HG02642 (cell line): Measurements from ENCODE around the gene HSP90B1.

Experiments
- ATAC-seq: cut with Tn5 transposase; IDR thresholded peaks from one replicate; pipeline ENCODE4 v1.9.1; 2021; ENCODE audit warnings: mild to moderate bottlenecking; ENCODE audit not compliant: unreplicated experiment, poor library complexity

The HSP90B1 gene

DNA sequence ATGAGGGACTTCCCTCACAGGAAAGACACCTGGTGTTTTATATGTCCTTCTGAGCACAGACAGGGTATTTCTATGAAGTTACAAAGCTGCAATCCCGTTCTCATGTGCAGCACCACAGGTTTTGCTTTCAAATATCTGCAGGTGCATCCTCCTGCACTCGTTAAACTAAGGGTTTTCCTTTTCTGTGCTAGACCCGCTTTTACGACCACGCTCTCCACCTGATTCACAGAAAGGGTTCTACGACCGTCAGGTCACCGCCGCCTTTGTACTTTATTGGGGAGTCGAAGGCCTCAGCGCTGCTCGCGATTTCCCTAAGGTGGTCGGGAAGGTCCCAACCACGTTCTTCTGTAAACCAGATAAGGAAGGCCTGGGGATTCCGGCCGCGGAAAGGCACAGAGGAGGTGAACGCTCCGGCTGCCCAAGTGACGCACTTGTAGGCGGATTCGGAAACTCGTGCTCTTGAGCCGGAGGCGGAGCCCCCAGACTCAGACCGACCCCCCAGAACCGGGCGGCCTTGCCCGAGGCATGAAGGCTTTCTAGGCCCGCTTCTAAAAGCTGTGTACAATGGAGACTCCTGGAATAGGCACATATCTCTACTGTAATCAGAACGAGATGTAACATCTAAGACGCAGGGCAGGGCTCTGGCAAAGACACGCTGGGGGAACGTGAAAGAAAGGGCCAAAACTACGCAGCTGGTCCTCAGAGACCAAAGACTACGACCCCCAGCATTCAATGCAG, 995 bp upstream of the HSP90B1 start:
- peak; percentile 22 for ATAC-seq

DNA sequence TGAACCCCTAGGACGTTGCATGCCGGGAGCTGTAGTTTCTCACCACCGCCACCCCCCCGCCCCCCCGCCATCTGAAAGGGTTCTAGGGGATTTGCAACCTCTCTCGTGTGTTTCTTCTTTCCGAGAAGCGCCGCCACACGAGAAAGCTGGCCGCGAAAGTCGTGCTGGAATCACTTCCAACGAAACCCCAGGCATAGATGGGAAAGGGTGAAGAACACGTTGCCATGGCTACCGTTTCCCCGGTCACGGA, 501 bp upstream of the HSP90B1 start:
- ATAC-seq = no peak

DNA sequence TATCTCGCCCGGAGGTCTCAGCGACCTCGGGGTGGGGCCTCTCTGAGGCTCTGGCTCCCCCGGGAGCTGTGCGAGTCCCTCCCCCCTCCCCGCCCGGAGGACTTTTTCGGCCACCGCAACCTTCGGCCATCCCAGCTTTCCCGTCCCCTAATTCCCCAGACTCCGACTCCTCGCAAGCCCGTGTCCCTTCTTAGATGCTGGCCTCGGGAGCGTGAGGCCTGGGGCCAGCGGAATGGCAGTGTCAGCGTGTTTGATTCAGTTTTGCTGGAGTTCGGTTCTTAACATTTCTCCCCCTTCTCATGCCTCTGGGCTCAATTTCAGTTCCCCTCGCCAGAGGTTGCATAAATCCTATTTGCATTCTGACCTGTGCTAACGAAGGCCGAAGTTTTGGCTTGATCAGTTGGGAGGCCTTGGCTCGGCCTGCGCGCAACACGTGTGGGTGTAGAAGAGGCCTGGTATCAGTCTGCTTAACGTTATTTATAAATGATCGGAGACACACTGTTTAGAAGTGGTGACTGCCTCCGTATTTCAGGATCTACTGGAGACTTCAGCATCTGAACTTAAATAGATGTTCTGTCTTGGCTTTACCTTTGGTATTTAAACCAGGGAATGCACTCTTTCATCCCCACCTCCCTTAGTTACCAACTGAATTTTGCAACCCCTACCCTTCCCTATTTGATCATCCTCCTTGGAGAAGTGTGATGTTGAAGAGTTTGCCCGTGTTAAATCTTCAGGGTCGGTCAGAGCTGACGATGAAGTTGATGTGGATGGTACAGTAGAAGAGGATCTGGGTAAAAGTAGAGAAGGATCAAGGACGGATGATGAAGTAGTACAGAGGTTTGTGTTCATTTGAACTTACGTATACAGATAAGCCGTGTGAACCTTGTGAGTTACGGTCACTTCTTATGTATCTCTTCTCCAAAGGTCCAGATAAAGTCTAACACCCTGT, 851 bp downstream of the HSP90B1 start:
- ATAC-seq = peak; percentile 2

DNA sequence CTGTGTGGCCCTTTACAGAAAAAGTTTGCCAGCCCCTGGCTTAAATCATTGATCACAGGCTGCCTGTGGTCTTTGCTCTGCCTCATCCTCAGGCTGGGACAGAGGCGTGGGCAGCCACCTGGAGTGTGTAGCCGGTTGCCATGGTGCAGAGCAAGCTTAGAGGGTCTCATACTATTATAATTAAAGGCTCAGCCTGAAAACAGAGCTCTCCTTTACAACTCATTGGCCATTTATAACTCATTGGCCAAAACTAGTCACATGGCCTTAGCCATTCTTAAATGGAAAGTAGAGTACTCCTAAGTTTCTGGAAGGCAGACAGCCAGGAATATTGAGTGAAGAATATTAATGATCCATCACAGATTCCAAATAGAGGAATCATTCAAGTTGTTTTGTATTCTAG, 3.0 kb downstream of the HSP90B1 start:
- ATAC-seq = no peak

DNA sequence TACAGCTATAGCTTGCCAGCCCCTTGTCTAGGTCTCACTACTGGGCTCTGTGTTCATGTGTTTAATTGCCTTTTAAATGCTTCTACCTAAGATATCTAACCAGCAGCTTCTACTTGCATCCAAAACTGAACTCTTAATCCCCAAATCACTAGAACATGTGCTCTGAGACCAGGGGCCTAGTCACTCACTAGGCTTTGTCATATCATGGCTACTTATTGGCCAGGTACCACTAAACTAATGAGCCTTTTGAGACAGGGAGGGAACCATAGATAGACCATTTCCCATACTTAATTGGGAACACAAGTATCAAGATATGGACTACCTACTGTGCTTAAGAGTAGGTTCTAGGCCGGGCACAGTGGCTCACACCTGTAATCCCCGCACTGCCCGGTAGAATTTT, 6.5 kb downstream of the HSP90B1 start:
- ATAC-seq = no peak

DNA sequence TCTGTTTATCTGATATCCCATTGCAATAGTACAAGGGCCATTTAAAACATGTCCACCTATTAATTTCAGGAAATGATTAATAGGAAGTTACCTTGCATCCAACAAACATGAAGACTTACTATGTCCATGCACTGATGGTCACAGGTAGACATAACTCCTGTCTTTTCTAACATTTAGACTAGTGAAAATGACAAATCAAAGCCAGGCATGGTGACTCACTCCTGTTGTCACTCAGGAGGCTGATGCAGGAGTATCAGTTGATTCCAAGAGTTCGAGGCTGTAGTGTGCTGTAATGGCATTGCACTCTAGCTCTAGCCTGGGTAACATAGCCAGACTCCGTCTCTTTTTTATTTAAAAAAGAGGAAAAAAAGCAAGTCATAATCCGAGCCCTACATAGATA, 14.8 kb downstream of the HSP90B1 start:
- no peak for ATAC-seq

DNA sequence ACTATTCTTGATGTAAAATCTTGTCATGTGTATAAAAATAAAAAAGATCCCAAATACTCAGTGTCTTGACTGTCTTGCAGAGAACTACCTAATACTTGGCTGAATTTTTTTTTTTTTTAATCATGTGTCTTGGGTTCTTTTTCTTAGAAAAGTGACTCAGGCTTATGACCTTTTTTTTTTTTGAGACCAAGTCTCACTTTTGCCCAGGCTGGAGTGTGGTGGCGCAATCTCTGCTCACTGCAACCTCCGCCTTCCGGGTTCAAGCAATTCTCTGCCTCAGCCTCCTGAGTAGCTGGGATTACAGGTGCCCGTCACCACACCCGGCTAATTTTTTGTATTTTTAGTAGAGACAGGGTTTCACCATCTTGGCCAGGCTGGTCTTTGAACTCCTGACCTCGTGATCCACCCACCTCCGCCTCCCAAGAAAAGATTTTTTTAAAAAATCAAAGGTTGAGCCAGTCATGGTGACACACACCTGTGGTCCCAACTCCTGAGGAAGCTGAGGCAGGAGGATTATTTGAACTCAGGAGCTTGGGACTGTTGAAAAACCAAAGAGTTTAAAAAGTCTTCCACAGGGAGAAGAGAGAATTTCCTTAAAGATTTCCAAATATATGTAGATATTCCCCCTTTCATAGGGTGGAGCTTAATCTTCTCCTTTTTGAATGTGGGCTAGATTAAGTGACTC, 17.8 kb downstream of the HSP90B1 start:
- ATAC-seq = no peak

DNA sequence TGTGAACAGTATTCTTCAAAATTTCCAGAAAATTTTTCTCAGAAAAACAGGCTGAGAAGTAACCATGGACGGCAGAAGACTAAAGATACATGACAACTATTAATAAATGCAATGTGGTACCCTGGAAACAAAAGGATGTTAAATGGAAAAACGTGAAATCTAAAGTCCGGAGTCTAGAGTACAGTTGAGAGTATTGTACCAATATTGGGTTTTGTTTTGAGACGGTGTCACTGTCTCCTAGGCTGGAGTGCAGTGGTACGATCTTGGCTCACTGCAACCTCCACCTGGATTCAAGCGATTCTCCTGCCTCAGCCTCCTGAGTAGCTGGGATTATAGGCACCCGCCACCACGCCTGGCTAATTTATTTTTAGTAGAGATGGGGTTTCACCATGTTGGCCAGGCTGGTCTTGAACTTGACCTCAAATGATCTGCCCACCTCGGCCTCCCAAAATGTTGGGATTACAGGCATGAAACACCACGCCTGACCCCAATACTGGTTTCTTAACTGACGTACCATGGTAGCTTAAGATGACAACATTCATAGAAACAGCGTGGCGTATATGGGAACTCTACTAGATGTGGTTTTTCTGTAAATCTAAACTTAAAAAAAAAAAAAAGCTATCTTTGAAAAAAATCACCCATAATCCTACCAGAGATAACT, 18.7 kb downstream of the HSP90B1 start:
- no peak for ATAC-seq

DNA sequence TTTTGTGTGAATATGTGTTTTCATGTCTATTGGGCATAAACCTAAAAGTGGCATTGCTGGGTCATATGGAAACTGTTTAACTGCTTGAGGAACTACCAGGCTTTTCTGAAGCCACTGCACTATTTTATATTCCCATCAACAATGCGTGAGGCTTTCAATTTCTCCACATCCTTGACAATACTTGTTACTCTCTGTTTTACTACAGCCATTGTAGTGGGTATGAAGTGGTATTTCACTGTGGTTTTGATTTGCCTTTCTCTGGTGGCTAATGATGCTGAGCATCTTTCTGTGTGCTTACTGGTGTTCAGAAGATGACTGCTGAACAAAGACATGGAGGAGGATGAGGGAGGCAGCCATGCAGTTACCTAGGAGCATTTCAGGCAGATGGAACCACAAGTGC, 22.3 kb downstream of the HSP90B1 start:
- ATAC-seq = no peak

DNA sequence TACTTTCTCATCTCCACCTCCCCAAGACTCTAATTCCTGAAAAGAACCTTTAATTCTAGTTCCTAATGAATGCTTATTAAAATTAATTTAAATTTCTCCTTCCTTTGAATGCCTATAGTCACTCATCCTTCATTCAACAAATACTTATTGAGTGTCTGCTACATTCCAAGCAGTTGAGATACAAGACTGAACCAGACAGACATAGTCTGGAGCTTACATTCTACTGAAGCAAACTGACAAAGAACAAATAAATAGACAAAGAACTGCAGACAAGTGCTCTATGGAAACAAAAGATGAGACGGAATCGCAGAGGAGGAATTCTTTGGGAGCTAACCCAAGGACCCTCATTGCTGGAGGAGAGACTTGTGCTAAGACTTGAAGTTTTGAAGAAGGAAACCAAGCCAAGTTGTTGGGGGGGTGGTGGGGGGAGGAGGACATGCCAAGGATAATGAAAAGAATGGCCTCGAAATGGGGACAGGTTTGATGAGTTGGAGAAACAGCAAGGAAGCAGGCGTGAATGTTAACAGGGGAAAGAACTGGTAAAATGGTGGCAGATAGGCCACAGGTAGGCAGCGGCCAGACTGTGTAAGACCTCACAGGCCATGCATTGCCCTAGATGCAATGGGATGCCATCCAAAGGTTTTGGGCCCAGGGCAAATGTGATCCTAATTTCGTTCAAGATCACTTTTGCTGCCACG, 25.8 kb downstream of the HSP90B1 start:
- no peak for ATAC-seq

DNA sequence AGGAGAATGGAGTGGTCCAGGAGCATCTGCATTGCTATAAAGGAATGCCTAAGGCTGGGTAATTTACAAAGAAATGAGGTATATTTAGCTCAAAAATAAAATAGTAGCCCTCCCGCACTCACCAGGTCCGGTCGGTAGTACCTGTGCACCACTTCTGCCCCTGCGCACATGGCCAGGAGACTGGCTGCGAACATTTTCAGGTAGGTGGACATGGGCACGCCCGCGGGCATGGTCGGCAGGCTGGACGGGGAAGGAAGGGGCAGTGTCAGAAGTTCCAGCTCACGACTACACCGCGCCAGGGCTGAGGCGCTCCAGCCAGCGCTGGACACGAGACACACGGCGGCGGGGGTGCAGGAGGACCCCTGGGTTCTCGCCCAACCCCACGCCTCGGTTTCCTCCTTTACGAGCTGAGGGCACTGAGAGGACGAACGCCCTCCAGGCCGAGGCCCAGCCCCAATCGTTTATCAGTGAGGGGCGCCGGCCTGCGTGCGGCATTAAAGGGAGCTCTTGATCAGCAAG, 26.4 kb downstream of the HSP90B1 start:
- peak; percentile 39 for ATAC-seq

DNA sequence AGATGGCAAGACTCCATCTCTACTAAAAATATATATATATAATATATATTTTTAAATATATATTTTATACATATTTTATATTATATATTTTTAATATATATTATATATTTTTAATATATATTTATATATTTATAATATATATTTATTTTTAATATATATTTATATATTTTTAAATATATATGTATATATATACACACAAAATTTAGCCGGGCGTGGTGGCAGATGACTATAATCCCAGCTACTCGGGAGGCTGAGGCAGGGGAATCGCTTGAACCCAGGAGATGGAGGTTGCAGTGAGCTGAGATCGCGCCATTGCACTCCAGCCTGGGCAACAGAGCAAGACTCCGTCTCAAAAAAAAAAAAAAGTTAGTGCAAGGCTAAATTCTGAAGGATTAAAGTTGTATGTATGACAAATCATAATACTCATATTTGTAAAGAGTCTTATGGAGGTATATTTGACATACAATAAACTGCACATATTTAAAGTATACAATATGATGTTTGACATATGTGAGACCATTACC, 27.7 kb downstream of the HSP90B1 start:
- ATAC-seq = no peak

DNA sequence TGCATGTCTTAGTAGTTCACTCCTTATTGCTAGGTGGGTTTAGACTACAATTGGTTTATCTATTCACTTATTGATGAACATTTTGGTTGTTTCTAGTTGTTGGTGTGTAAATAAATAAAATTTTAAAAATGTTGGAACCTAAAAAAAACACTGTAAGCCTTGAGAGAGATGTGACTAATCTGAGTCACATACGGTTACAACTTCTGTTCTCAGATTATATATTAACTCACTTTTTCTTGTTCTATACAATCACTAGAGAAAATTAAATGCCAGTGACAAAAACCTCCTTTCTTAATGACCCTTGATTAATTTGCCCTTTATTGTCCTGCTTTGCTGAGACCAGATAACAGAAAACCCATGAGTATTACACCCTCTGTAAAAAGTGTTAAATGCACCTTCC, 28.4 kb downstream of the HSP90B1 start:
- ATAC-seq = no peak

DNA sequence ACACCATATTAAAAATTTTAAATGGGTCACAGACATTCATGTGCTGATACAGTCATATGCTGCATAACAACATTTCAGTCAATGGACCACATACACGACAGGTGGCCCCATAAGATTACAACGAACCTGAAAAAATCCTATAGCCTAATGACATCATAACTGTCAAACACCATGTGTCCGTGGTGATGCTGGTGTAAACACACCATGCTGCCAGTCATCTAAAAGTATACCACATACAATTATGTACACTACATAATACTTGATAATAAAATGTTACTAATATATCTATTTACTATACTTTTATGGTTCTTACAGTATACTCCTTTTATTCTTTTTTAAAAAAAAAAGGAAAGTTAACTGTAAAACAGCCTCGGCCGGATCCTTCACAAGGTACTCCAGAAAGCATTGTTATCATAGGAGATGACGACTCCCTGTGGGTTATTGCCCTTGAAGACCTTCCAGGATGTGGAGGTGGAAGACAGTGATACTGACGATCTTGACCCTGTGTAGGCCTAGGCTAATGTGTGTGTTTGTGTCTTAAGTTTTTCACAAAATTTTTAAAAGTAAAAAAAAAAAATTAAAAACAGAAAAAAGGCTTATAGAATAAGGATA, 30.5 kb downstream of the HSP90B1 start:
- ATAC-seq = no peak

DNA sequence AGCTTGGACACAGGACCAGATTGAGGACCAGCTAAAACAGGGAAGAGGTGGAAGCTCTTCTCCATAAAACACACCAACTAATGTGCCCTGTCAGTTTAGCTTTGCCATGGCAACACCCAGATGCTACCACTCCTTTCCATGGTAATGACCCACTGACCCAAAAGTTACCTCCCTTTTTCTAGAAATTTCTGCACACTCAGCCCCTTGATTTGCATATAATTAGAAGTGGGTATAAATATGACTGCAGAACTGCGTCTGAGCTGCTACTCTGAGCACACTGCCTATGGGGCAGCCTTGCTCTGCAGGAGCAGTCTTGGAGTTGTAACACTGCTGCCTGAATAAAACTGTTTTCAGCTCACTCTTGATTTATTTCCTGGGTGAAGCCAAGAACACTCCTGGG, 32.3 kb downstream of the HSP90B1 start:
- ATAC-seq = no peak

DNA sequence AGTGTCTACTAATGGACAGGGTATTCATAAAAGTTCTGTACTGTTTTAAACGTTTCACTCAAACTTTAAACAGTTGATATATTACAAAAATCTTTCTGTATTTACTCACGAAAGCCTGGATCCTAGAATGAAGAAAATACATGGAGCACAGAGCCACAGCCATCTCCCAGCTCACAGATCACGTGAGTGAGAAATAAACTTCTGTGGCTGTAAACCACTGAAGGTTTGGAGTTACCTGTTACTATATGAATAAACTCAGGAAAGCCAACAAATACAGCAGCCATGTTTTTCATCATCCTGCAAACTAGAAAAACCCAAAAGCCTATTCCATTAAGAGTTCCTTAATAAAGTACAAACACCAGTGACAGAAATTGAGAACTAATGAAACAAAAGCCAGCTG, 34.6 kb downstream of the HSP90B1 start:
- no peak for ATAC-seq

DNA sequence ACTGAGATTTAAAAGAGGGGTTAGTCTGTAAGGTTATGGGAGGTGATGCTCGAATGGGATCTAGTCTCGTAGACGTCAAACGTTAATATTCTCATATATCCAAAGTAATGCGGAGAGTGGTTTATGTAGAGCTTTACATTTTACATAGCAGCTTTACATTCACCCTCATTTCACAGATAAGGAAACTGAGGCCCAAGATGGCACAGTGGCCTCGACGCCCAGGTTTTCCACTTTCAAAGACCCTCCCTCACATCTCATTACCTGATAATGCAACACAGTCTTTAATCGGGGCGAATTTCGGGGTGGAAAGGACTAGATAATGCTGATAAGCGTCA, 35.0 kb downstream of the HSP90B1 start:
- ATAC-seq = no peak

DNA sequence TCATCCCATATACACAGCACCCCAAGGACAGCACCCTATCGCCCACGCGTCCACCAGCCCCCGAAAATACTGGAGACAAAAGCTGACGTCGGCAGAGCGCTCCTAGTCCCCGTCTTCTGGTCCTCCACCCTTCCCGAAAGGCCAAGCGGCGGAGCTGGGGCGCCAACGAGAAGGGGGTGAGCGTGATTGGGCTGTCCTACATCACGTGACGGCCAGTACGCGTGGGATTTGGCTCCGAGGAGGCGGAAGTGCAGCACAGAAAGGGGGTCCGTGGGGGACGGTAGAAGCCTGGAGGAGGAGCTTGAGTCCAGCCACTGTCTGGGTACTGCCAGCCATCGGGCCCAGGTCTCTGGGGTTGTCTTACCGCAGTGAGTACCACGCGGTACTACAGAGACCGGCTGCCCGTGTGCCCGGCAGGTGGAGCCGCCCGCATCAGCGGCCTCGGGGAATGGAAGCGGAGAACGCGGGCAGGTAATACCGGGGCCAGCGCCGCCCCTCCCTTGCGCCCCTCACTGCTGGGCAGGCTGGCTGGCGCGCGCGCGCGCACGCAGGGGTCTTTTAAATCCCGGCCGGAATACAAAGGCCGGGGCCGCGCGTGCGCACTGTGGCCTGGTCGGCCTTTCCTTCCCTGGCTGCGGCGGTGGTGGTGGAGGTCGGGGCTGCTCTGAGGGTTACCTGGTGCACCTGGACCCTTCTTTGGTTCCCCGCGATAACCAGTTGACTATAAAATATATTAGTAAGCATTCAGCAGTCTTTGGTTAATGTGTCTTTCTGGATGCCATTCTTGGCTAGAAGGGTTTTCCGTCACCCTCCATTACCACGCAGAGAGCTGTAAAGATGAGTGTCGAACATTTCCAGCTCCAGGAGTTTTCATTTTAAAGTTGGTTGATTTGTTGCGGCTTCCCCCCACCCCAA, 35.6 kb downstream of the HSP90B1 start, which contains the start of gene TDG:
Gene TDG, plus strand, starts transcription at position 283 of the 915 bp plus-strand sequence. Its CDS starts 166 bp downstream, at position 449.
- peak; percentile 92 for ATAC-seq
